HAP-1 (cell line): ENCODE measurements around the gene CSNK2A1.
A peak's percentile ranks its signal among the peaks of the same experiment; 100 is the strongest.

Experiments
- DNase-seq, 2 experiments: peaks; one replicate each; pipeline ENCODE4 v3.0.0-alpha.2; 2016 to 2020; ENCODE audit warnings: low spot score in 2 of 2
- H3K27me3 ChIP-seq: fragments of 250-450 bp; sonication (Bioruptor Pico); 2 replicates; pipeline ENCODE4 v1.5.1; 2020; ENCODE audit warnings: low read depth, mild to moderate bottlenecking, moderate library complexity
- H3K36me3 ChIP-seq: fragments of 250-450 bp; sonication (Bioruptor Pico); replicated peaks from 2 replicates; pipeline ENCODE4 v1.5.1; 2020; ENCODE audit warnings: mild to moderate bottlenecking
- H3K4me1 ChIP-seq: fragments of 250-450 bp; sonication (Bioruptor Pico); 2 replicates; pipeline ENCODE4 v1.5.1; 2020; ENCODE audit warnings: mild to moderate bottlenecking
- H3K4me3 ChIP-seq: fragments of 250-450 bp; sonication (Bioruptor Pico); 2 replicates; pipeline ENCODE4 v1.5.1; 2020; ENCODE audit warnings: mild to moderate bottlenecking, moderate library complexity
- H3K9me3 ChIP-seq: fragments of 250-450 bp; sonication (Bioruptor Pico); 2 replicates; pipeline ENCODE4 v1.5.1; 2020; ENCODE audit warnings: mild to moderate bottlenecking, moderate library complexity
- in situ Hi-C: fragments of 300-500 bp; cut with MboI; formaldehyde crosslinking; loops from 3 replicates; pipeline ENCODE4 v1.14.3; 2020; ENCODE audit warnings: low sequenced_read_pairs, inconsistent platforms, mixed read lengths

Gene CSNK2A1

DNA sequence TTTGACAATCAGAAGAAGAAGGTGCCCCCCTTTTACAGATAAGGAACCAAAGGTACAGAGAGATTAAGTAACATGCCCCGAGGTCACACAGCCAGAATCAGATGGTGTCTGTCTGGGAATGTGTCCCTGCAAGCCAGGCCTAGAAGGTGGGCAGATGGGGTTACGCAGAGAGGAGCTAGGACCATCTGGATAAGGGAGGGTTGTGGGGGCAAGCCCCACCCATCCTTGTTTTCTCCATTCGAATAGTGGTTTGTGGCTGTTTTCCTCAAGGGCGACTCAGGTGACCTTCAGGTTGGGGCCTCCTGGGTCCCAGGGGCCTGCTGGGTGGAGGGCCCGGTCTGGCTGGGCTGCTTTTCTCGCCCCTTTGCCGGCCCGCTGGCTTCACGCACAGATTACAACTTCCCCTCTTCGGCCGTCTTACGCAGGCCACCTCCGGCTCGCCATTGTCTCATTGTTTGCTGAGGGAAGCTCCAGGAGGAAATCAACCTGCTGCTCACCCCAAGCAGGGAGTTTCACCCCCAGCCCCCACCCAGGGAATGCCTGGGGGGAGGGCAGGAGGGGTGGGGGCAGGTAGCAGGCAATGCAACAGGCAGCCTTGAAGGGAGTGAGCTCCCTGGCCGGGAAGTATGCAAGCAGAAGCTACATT lies 30.8 kb upstream of the CSNK2A1 start:
- 0 out of 2 replicates have a peak, but pooled peaks cover 3% of the 10 kb centered on the region for H3K4me1 ChIP-seq
- no peaks in the 10 kb centered on the region for H3K36me3 ChIP-seq
- peaks cover 8% of the 10 kb centered on the region for H3K27me3 ChIP-seq
- H3K9me3 ChIP-seq: no peaks in the 10 kb centered on the region
- H3K4me3 ChIP-seq: no peak overlapping the region
- in situ Hi-C loops: no loop called here
- DNase-seq: no peak

DNA sequence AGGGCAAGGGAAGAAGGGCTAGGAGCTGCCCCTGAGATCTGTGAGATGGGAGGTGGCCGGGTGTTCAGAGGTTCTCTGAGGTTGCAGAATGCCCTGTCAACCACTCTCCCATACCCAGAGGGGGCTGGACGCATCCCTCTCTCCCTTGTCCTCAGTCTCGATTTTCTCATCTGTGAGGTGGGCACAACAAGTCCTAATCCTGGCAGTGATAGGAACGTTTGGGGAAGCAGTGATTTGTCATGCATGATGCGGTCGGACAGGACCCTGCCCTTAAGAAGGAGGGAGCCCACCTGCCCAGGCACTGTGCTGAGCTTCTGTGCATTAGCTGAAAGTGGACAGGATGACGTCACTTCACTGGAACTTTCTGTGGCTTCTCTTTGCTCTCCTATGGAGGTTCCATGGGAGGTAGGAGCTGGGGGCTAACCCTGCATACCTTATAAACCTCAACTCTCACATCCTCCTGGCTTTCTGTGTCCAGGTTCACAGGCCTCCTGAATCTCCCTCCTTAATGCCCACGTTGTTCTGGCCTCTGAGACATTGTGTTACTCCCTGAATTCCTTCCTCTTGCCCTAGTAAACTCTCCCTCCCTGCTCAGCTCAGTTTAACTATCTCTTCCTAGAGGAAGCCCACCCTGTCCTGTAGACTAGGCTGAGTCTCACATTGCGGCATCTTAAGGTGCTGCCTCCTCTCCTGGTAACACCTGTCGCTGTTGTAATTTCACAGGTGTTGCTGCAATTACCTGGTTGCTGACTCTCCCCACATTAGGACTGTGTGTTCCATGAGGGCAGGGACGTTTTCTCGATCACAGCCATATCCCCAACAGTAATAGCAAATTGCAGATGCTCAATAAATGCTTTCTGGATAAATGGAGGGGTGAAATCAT lies 30.1 kb upstream of the CSNK2A1 start:
- in situ Hi-C loops: no loop called here
- H3K4me1 ChIP-seq: 0 out of 2 replicates have a peak, but pooled peaks cover 3% of the 10 kb centered on the region
- H3K27me3 ChIP-seq: peaks cover 8% of the 10 kb centered on the region
- no peaks in the 10 kb centered on the region for H3K36me3 ChIP-seq
- no peak overlapping the region for H3K4me3 ChIP-seq
- H3K9me3 ChIP-seq: no peaks in the 10 kb centered on the region
- no peak for DNase-seq

DNA sequence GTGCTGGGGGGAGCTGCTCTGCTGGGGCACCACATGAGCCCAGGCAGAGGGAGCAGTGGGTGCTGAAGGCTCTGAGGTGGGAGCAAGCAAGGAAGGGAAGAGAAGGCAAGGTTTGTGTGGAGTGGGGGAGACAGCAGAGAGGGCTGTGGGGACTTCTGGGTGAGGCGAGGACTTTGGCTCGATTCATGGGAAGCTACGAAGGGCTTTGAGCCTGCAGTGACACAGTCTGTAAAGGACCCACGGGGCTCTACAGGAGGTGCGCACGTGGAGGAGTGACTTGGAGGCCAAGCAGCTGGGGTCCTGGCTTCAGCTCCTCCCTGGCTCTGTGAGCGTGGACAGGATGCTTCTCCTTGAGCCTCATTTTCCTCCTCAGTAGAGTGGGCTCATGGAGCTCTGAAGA lies 29.1 kb upstream of the CSNK2A1 start:
- in situ Hi-C loops: no loop called here
- Histone ChIP-seq H3K27me3 (peaks cover 8% of the 10 kb centered on the region), H3K4me3 (no peak overlapping the region), H3K9me3 (no peaks in the 10 kb centered on the region), H3K4me1 (0 out of 2 replicates have a peak, but pooled peaks cover 3% of the 10 kb centered on the region), H3K36me3 (no peaks in the 10 kb centered on the region)
- DNase-seq: no peak

DNA sequence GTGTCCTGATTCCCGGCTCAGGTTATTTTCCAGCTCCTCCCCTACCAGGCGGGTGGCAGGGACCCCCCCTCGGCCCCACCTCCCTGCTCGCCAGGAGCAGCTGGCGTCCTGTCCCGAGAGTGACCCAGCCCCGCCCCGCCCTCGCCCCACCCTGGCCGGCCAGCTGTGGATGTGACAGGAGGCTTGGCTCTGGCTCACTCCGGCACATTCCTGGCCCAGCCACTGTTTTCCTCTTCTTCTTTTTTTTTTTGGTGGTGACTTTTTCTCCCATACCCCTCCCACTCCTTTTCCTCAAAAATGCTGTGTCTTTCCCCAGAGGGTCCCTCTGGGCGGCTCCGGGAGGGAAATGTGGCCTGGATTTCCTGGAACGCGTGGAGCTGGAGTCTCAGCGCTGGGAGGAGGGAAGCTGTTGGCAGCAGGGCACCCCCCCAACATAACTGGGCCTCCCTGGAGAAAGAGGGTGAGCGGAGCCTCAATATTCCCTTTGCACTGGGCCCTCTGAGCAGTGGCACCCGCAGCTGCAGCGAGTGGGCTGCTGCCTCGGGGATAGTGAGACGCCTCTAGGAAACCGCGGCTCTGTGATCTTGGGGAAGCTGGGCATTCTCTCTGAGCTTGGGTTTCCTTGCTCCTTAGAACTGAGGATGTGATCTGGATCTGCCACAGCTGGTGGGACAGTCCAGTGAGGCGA lies 28.3 kb upstream of the CSNK2A1 start:
- no peaks in the 10 kb centered on the region for H3K9me3 ChIP-seq
- H3K27me3 ChIP-seq: peaks cover 8% of the 10 kb centered on the region
- no peaks in the 10 kb centered on the region for H3K36me3 ChIP-seq
- peak in 1 of 2 experiments; percentile 22 for DNase-seq
- no peaks in the 10 kb centered on the region for H3K4me1 ChIP-seq
- in situ Hi-C loops: no loop called here
- H3K4me3 ChIP-seq: no peak overlapping the region

DNA sequence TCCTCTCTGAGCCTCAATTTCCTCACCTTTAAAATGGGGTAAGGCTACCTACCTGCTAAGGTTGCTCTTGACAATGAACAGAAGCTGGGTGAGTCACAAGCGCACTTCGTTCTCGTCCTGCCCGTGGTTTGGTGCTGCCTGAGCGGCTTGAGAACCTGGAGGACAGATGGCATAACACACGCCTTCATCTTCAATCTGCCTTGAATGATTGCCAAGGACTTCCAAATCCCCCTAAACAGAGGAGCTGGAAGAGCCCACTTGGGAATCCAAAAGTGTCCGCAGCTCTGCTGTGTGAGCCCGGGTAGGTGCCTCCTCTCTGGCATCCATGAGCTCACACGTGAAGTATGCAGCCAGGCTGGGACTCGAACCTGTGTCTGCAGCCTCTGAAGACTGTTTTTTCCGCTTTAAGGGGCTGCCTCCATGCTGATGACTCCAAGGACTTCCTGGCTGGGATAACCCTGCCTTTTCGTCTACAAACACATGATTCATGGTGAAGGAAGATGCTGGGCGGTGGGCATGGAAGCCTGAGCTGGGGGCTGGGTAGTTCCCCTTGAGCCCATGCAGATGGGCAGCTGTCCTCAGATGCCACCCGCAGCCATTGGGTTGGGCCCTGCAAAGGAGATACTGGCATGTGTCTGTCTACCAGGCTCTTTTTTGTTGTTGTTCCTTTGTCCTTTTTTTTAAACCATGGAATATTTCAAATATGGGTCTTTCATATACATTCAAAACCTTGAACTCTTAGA lies 25.3 kb upstream of the CSNK2A1 start:
- H3K9me3 ChIP-seq: no peaks in the 10 kb centered on the region
- H3K4me1 ChIP-seq: no peaks in the 10 kb centered on the region
- in situ Hi-C loops: no loop called here
- no peaks in the 10 kb centered on the region for H3K36me3 ChIP-seq
- no peak for DNase-seq
- H3K4me3 ChIP-seq: no peak overlapping the region
- peaks cover 8% of the 10 kb centered on the region for H3K27me3 ChIP-seq

DNA sequence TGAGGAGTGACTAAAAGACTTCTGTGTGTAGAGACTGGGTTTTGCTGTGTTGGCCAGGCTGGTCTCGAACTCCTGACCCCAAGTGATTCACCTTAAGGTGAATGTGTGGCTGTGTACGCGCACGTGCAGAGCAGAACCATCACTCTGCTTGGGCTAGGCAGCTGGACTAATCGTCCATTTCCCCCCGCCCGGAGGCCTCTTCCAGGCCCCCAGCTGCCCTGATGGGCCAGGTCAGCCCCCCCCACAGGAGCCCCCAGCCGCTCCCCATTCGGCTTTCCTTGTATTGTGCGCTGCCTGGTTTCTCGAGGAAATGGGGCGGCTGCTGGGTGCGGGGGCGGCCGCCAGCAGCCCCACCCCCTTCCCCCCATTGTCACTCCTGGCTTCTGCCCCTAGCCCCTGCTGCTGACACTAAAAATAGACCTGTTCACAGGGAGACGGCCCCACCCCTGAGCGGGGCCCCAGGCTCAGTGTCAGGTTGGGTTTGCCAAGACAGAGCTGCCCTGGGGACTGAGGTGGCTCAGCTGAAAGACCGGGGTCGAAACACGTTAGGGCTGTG lies 24.6 kb upstream of the CSNK2A1 start:
- in situ Hi-C loops: no loop called here
- DNase-seq: no peak
- Histone ChIP-seq H3K9me3 (no peaks in the 10 kb centered on the region), H3K4me3 (no peak overlapping the region), H3K4me1 (no peaks in the 10 kb centered on the region), H3K36me3 (no peaks in the 10 kb centered on the region), H3K27me3 (peaks cover 4% of the 10 kb centered on the region)

DNA sequence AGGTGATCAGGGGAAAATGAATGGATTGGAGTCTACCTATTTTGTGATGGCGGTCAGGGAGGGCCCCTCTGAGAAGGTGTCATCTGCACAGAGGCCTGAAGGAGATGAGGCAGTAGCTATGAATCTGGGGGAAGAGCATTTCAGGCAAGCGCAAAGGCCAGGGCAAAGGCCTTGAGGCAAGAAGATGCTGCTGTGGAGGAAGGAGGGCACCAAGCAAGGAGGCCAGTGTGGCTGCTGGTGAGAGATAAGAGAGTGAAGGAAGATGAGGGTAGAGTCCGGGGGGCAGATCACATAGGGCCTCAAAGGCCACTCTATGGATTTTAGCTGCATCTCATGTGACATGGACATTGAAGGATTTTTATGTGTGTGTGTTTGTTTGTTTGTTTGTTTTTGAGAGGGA lies 20.6 kb upstream of the CSNK2A1 start:
- Histone ChIP-seq H3K36me3 (no peaks in the 10 kb centered on the region), H3K4me1 (no peaks in the 10 kb centered on the region), H3K27me3 (peaks cover 8% of the 10 kb centered on the region), H3K4me3 (no peak overlapping the region), H3K9me3 (no peaks in the 10 kb centered on the region; the same call in 1 of the 2 replicates)
- DNase-seq: no peak
- in situ Hi-C loops: no loop called here

DNA sequence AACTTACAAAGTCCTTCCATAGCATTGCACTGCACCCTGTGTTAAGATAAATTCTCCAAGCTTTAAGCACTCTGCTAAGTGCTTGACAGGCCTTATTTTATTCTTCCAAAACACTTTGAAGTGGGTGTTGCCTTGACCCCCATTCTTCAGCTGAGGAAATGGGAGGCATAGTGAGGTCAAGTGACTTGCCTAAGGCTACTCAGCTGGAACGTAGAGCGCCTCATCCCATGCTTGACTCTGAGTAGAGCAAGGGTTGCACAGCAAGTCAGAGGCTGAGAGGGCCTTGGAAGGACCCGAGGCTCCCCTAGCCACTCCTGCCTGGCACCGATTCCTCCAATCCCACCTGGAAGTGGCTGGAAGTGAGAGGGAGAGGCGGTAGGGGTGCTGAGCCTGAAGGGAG lies 19.6 kb upstream of the CSNK2A1 start:
- in situ Hi-C loops: no loop called here
- no peaks in the 10 kb centered on the region; the same call in 1 of the 2 replicates for H3K9me3 ChIP-seq
- DNase-seq: no peak
- H3K4me1 ChIP-seq: no peaks in the 10 kb centered on the region
- no peaks in the 10 kb centered on the region for H3K36me3 ChIP-seq
- peaks cover 8% of the 10 kb centered on the region for H3K27me3 ChIP-seq
- H3K4me3 ChIP-seq: no peak overlapping the region

DNA sequence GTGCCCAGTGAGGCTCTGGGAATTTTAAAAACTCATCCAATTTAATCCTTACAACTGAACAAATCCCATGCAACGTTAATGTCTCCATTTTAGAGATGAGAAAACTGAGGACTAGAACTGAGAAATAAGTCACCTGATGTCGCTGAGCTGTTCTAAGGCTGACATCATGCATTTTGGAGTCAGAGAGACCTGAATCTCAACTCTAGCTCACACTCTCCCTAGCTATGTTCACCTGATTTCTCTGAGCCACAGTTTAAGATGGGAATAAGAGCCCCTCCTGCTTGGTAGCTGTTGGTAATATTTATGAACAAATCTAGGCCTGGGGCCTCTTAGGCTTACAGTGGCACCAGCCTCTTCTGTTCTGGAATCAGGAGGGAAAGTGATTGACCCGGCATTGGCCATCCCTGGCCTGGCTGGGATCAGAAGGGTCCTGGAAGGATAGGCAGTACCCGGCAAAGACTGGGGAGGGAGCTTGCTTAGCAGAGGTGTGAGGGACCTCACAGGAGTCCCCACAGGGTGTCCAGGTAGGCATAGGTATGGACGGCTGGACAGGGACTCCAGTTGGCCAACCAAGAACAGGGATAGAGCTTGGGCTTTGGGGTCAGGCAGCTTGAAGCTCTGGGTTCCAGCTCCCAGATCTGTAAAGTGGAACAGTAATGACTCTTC lies 18.8 kb upstream of the CSNK2A1 start:
- no peak overlapping the region for H3K4me3 ChIP-seq
- H3K9me3 ChIP-seq: no peaks in the 10 kb centered on the region; the same call in 1 of the 2 replicates
- no peak for DNase-seq
- no peaks in the 10 kb centered on the region for H3K36me3 ChIP-seq
- peaks cover 8% of the 10 kb centered on the region; the same call in 1 of the 2 replicates for H3K27me3 ChIP-seq
- no peaks in the 10 kb centered on the region for H3K4me1 ChIP-seq
- in situ Hi-C loops: no loop called here

DNA sequence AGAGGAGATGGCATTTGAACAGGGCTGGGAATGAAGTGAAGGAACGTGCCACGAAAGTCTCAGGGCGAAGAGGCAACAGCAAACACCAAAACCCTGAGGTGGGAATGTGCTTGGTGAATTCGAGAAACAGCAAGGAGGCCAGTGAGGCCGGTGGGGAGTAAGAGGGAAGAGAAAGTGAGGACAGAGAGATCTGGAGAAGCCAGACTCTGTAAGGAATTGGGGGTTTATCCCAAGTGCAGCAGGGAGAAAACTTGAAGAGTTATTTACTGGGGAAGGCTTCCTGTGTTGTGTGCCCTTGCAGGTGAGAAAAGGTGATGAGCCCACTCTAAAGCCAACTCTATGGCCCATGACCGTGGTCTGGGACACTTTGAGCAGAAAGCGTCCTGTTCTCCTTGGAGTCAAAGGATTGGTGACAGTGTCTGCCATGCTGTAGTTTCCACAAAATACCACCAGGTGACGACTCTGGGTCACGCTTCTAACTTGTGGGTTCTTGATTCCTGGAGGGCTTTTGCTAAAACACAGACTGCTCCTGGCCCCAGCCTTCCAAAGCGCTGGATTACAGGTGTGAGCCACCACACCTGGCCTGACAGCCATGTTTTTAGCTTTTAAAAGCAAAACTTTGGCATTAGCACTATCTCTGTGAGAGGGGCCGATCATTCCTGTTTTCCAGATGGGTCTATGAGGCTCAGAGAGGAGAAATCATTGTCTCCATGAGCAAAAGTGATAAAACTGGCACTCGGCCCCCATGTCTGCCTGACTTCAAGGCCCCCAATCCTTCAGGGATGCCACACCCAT lies 18.0 kb upstream of the CSNK2A1 start:
- in situ Hi-C loops: no loop called here
- Histone ChIP-seq H3K27me3 (peaks cover 8% of the 10 kb centered on the region; the same call in 1 of the 2 replicates), H3K4me3 (no peak overlapping the region), H3K4me1 (no peaks in the 10 kb centered on the region), H3K36me3 (no peaks in the 10 kb centered on the region), H3K9me3 (no peaks in the 10 kb centered on the region; the same call in 1 of the 2 replicates)
- peak; percentile 68 to 79 for DNase-seq

DNA sequence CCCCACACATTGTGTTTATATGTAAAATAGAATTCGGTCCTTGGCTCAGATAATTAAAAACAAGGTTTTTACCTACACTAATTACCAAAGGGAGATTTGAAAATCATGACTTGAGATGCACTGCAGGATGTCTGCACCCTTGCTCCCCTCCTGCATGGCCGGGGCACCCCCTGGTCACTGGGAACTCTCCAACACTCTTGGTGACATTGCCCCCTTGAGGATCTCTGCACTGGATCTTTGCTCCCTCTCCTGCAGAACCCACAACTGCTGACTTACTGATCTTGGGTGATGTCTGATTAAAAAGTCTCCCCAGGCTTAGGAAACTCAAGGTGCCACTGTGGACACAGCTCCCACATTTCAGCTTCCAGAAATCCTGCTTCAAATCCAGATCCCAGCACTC lies 17.1 kb upstream of the CSNK2A1 start:
- no peak overlapping the region for H3K4me3 ChIP-seq
- H3K4me1 ChIP-seq: no peaks in the 10 kb centered on the region
- H3K27me3 ChIP-seq: peaks cover 8% of the 10 kb centered on the region; the same call in 1 of the 2 replicates
- in situ Hi-C loops: no loop called here
- H3K36me3 ChIP-seq: no peaks in the 10 kb centered on the region
- DNase-seq: no peak
- no peaks in the 10 kb centered on the region; the same call in 1 of the 2 replicates for H3K9me3 ChIP-seq

DNA sequence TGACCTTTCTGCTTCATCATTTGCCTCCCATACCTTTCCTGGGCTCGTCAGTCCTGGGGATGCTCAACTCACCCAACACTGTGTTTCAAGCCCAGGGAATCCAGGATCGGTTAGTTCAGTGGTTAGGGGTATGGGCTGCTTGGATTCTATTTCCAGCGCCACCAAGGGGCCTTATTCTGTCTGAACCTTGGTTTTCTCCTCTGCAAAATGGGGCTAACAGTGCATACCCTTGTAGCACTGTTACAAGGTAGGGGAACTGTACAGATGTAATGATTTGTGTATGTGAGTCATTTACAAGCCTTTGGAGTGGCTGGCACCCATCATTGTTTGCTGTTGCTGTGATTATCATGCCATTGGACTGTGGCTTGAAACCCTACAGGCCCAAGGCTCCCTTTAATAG lies 14.5 kb upstream of the CSNK2A1 start:
- in situ Hi-C loops: loop anchor here (5.0 kb wide), 2 partner anchors 89 to 179 kb away; no protein-coding TSS in a partner anchor
- H3K4me3 ChIP-seq: no peak overlapping the region
- no peaks in the 10 kb centered on the region; the same call in 1 of the 2 replicates for H3K9me3 ChIP-seq
- no peaks in the 10 kb centered on the region for H3K36me3 ChIP-seq
- no peak for DNase-seq
- H3K27me3 ChIP-seq: peaks cover 12% of the 10 kb centered on the region; the same call in 1 of the 2 replicates
- H3K4me1 ChIP-seq: no peaks in the 10 kb centered on the region
